ENCODE results near the gene TNRC18.

DNA sequence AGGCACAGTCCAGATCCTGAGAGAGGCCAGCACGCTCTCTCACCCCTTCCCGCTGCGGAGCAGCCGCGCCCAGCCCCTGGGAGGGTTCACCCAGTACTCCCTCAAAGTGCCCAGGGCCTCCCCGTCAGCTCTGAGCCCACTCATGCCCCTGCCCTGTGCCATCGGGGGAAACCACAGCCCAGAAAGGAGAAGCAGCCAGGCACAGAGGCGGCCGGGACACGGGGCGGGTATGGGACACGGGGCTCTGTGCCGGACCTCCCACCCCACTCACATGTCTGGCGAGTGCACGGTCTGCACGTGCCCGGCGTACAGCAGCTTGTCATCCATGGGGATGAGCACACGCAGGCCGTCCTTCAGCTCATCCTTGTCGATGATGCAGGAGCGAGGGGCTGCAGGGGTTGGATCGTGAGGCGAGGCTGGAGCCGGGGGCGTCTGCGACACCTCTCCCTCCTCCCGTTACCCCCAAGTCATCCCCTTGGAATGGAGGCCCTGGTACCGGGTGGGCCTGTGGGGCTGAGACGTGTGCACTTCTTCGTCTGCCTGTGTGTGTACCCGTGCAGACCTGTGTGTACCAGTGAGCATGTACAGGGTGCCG is 102.7 kb downstream of the TNRC18 start:
- TF ChIP-seq PHF8 (conservative IDR thresholded peaks at IDR 0.05; ENCODE audit: low read depth, low read length) (no peak), RAD21 (IDR thresholded peaks at IDR 0.05 in 1 of 2, conservative IDR thresholded peaks at IDR 0.05 in 1 of 2; ENCODE audit: low read depth in 2 of 2, low read length in 2 of 2) (no peak), TBP (IDR thresholded peaks at IDR 0.05; ENCODE audit: low read depth, low read length) (no peak), TCF12 (IDR thresholded peaks at IDR 0.05; ENCODE audit: low read depth, low read length) (no peak), POLR2AphosphoS5 (IDR thresholded peaks at IDR 0.05; ENCODE audit: low read depth, low read length) (no peak), SUZ12 (IDR thresholded peaks at IDR 0.05; ENCODE audit: low read length) (no peak), POLR2A (IDR thresholded peaks at IDR 0.05; ENCODE audit: control extremely low read depth in 1 of 2, low read depth in 2 of 2, low read length in 2 of 2) (no peak), RFX5 (IDR thresholded peaks at IDR 0.05; ENCODE audit: borderline replicate concordance, low read depth, low read length) (no peak), KDM5A (IDR thresholded peaks at IDR 0.05; ENCODE audit: low read length) (no peak), TAF1 (IDR thresholded peaks at IDR 0.05; ENCODE audit: low read depth, low read length) (no peak), USF2 (IDR thresholded peaks at IDR 0.05; ENCODE audit: low read length) (no peak)
- TF ChIP-seq, protein P1, sequence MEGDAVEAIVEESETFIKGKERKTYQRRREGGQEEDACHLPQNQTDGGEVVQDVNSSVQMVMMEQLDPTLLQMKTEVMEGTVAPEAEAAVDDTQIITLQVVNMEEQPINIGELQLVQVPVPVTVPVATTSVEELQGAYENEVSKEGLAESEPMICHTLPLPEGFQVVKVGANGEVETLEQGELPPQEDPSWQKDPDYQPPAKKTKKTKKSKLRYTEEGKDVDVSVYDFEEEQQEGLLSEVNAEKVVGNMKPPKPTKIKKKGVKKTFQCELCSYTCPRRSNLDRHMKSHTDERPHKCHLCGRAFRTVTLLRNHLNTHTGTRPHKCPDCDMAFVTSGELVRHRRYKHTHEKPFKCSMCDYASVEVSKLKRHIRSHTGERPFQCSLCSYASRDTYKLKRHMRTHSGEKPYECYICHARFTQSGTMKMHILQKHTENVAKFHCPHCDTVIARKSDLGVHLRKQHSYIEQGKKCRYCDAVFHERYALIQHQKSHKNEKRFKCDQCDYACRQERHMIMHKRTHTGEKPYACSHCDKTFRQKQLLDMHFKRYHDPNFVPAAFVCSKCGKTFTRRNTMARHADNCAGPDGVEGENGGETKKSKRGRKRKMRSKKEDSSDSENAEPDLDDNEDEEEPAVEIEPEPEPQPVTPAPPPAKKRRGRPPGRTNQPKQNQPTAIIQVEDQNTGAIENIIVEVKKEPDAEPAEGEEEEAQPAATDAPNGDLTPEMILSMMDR (IDR thresholded peaks at IDR 0.05; ENCODE audit: control extremely low read depth in 1 of 3, insufficient read depth in 1 of 3, low read depth in 1 of 3, low read length in 3 of 3) = no peak
